HEK293 (cell line): ENCODE measurements around the gene BPNT1.

Experiments used
- KLF9 ChIP-seq: fragments of 450-650 bp; formaldehyde crosslinking; IDR thresholded peaks from 2 replicates; pipeline ENCODE4 v1.5.1; 2016; ENCODE audit warnings: missing biosample characterization, missing genetic modification characterization, low read depth
- ZBTB20 ChIP-seq: fragments of 450-650 bp; formaldehyde crosslinking; IDR thresholded peaks from 2 replicates; pipeline ENCODE4 v1.5.1; 2016; ENCODE audit warnings: missing biosample characterization, missing genetic modification characterization
- ZBTB8A ChIP-seq: fragments of 450-650 bp; formaldehyde crosslinking; IDR thresholded peaks from 2 replicates; pipeline ENCODE4 v1.5.1; 2016; ENCODE audit warnings: missing biosample characterization, missing genetic modification characterization
- ZFP3 ChIP-seq: fragments of 450-650 bp; formaldehyde crosslinking; IDR thresholded peaks from 2 replicates; pipeline ENCODE4 v1.5.1; 2016; ENCODE audit warnings: low read depth, missing biosample characterization, missing genetic modification characterization
- ZNF112 ChIP-seq: fragments of 450-650 bp; formaldehyde crosslinking; IDR thresholded peaks from 2 replicates; pipeline ENCODE4 v1.5.0; 2017; ENCODE audit warnings: missing biosample characterization, missing genetic modification characterization
- ZNF223 ChIP-seq: fragments of 450-650 bp; formaldehyde crosslinking; IDR thresholded peaks from 2 replicates; pipeline ENCODE4 v1.5.1; 2016; ENCODE audit warnings: missing biosample characterization, missing genetic modification characterization
- ZNF302 ChIP-seq: fragments of 450-650 bp; formaldehyde crosslinking; IDR thresholded peaks from 2 replicates; pipeline ENCODE4 v1.5.1; 2016; ENCODE audit warnings: missing biosample characterization, missing genetic modification characterization, low read depth
- ZNF391 ChIP-seq: fragments of 450-650 bp; formaldehyde crosslinking; IDR thresholded peaks from 2 replicates; pipeline ENCODE4 v1.5.1; 2016; ENCODE audit warnings: low read depth, missing biosample characterization, missing genetic modification characterization, borderline replicate concordance
- ZNF394 ChIP-seq: fragments of 450-650 bp; formaldehyde crosslinking; IDR thresholded peaks from 2 replicates; pipeline ENCODE4 v1.5.1; 2016; ENCODE audit warnings: missing biosample characterization, missing genetic modification characterization, mild to moderate bottlenecking, moderate library complexity, borderline replicate concordance
- ZNF473 ChIP-seq: fragments of 450-650 bp; formaldehyde crosslinking; IDR thresholded peaks from 2 replicates; pipeline ENCODE4 v1.5.1; 2017; ENCODE audit warnings: missing biosample characterization, missing genetic modification characterization
- ZNF521 ChIP-seq: fragments of 450-650 bp; formaldehyde crosslinking; IDR thresholded peaks from 2 replicates; pipeline ENCODE4 v1.5.1; 2017; ENCODE audit warnings: missing biosample characterization, mild to moderate bottlenecking, missing genetic modification characterization
- ZNF544 ChIP-seq: fragments of 450-650 bp; formaldehyde crosslinking; IDR thresholded peaks from 2 replicates; pipeline ENCODE4 v1.5.0; 2017; ENCODE audit warnings: missing biosample characterization, missing genetic modification characterization
- ZNF558 ChIP-seq: fragments of 450-650 bp; formaldehyde crosslinking; IDR thresholded peaks from 2 replicates; pipeline ENCODE4 v1.5.1; 2016; ENCODE audit warnings: missing biosample characterization, missing genetic modification characterization
- ZNF677 ChIP-seq: fragments of 450-650 bp; IDR thresholded peaks from 2 replicates; pipeline ENCODE4 v1.5.0; 2018; ENCODE audit warnings: missing biosample characterization, mild to moderate bottlenecking, missing genetic modification characterization, moderate library complexity
- ZNF707 ChIP-seq: fragments of 450-650 bp; formaldehyde crosslinking; IDR thresholded peaks from 2 replicates; pipeline ENCODE4 v1.5.1; 2016; ENCODE audit warnings: missing biosample characterization, missing genetic modification characterization
- ZNF76 ChIP-seq: fragments of 450-650 bp; formaldehyde crosslinking; IDR thresholded peaks from 2 replicates; pipeline ENCODE4; 2016; ENCODE audit warnings: low read depth, missing biosample characterization, missing genetic modification characterization, borderline replicate concordance
- ZNF837 ChIP-seq: fragments of 450-650 bp; formaldehyde crosslinking; IDR thresholded peaks from 2 replicates; pipeline ENCODE4 v1.5.1; 2016; ENCODE audit warnings: missing biosample characterization, missing genetic modification characterization
- TF ChIP-seq, protein P1 (sequence below): fragments of 450-650 bp; formaldehyde crosslinking; IDR thresholded peaks from 2 replicates; pipeline ENCODE4 v1.5.1; 2016; ENCODE audit warnings: missing biosample characterization, missing genetic modification characterization
- TF ChIP-seq, protein P2 (sequence below): fragments of 450-650 bp; formaldehyde crosslinking; IDR thresholded peaks from 2 replicates; pipeline ENCODE4 v1.5.1; 2017; ENCODE audit warnings: missing biosample characterization, missing genetic modification characterization
- TF ChIP-seq, protein P3 (sequence below): sonication (generic); formaldehyde crosslinking; IDR thresholded peaks from 2 replicates; pipeline ENCODE4 v1.8.1; 2022; ENCODE audit warnings: mild to moderate bottlenecking, moderate library complexity, missing genetic modification reagents
- TF ChIP-seq, protein P4 (sequence below): fragments of 450-650 bp; formaldehyde crosslinking; IDR thresholded peaks from 2 replicates; pipeline ENCODE4 v1.5.1; 2017; ENCODE audit warnings: missing biosample characterization, missing genetic modification characterization
- TF ChIP-seq, protein P5 (sequence below): fragments of 450-650 bp; formaldehyde crosslinking; IDR thresholded peaks from 2 replicates; pipeline ENCODE4 v1.5.1; 2016; ENCODE audit warnings: missing biosample characterization, missing genetic modification characterization
- TF ChIP-seq, protein P6 (sequence below): fragments of 450-650 bp; formaldehyde crosslinking; IDR thresholded peaks from 2 replicates; pipeline ENCODE4 v1.5.1; 2016; ENCODE audit warnings: missing biosample characterization, missing genetic modification characterization
- TF ChIP-seq, protein P7 (sequence below): fragments of 450-650 bp; formaldehyde crosslinking; IDR thresholded peaks from 2 replicates; pipeline ENCODE4 v1.5.1; 2016; ENCODE audit warnings: missing biosample characterization, missing genetic modification characterization

The BPNT1 gene

DNA sequence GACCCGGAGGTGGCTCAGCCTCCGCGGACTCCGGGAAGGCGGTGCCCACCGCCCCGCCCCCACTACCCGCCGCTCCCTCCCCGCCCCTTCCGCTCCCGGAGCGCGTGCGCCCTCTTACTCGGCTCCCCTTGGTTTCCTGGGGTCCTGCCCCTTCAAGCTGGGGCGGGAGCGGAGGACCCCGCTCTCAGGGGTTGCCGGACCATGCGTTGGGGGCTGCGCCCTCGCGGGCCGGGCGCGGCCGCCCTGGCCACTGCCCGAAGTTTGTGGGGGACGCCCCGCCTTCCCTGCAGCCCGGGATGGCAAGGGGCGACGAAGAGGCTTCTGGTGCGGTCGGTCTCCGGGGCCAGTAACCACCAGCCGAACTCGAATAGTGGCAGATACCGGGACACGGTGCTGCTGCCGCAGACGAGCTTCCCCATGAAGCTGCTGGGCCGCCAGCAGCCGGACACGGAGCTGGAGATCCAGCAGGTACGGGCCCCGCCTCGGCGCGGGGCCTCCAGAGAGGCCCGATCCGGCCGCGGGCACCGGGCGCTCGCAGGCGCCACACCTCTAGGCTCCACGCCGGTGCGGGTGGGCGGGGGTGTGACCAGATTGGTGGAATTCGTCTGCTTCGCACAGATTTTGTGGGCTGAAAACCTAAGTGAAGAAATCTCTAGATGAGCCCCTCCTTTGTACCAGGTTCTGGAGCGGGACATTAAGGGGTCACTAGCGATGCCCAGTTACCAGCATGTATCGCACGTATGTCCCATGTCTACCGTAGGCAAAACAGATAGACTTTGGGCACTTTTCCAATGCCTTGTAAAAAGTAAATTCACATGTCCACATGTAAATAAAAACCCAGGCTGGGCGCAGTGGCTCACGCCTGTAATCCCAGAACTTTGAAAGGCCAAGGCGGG, 4.7 kb upstream of the BPNT1 start, which contains the start of gene IARS2 (continued):
- TF ChIP-seq, protein P1, sequence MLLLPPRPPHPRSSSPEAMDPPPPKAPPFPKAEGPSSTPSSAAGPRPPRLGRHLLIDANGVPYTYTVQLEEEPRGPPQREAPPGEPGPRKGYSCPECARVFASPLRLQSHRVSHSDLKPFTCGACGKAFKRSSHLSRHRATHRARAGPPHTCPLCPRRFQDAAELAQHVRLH (tag by site-specific recombination), result 0 out of 2 replicates have a peak, but pooled peaks have one; percentile 38
- peak; percentile 80 for TF ChIP-seq KLF9
- no peak for TF ChIP-seq ZFP3 (tag by site-specific recombination)
- TF ChIP-seq, protein P2, sequence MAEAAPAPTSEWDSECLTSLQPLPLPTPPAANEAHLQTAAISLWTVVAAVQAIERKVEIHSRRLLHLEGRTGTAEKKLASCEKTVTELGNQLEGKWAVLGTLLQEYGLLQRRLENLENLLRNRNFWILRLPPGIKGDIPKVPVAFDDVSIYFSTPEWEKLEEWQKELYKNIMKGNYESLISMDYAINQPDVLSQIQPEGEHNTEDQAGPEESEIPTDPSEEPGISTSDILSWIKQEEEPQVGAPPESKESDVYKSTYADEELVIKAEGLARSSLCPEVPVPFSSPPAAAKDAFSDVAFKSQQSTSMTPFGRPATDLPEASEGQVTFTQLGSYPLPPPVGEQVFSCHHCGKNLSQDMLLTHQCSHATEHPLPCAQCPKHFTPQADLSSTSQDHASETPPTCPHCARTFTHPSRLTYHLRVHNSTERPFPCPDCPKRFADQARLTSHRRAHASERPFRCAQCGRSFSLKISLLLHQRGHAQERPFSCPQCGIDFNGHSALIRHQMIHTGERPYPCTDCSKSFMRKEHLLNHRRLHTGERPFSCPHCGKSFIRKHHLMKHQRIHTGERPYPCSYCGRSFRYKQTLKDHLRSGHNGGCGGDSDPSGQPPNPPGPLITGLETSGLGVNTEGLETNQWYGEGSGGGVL (tag by site-specific recombination), result peak; percentile 58
- no peak for TF ChIP-seq ZNF677 (tag by site-specific recombination)
- peak; percentile 97 for TF ChIP-seq ZBTB8A (tag by site-specific recombination)
- TF ChIP-seq, protein P3, sequence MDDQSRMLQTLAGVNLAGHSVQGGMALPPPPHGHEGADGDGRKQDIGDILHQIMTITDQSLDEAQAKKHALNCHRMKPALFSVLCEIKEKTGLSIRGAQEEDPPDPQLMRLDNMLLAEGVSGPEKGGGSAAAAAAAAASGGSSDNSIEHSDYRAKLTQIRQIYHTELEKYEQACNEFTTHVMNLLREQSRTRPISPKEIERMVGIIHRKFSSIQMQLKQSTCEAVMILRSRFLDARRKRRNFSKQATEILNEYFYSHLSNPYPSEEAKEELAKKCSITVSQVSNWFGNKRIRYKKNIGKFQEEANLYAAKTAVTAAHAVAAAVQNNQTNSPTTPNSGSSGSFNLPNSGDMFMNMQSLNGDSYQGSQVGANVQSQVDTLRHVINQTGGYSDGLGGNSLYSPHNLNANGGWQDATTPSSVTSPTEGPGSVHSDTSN, result 0 out of 2 replicates have a peak, but pooled peaks have one; percentile 24
- no peak for TF ChIP-seq ZNF473 (tag by site-specific recombination)
- no peak for TF ChIP-seq ZNF302 (tag by site-specific recombination)
- TF ChIP-seq ZNF76 (tag by site-specific recombination), result peak; percentile 73
- TF ChIP-seq ZNF112 (tag by site-specific recombination), result no peak
- no peak for TF ChIP-seq ZNF223
- no peak; the same call in 1 of the 2 replicates for TF ChIP-seq ZNF391 (tag by site-specific recombination)
- TF ChIP-seq, protein P4, sequence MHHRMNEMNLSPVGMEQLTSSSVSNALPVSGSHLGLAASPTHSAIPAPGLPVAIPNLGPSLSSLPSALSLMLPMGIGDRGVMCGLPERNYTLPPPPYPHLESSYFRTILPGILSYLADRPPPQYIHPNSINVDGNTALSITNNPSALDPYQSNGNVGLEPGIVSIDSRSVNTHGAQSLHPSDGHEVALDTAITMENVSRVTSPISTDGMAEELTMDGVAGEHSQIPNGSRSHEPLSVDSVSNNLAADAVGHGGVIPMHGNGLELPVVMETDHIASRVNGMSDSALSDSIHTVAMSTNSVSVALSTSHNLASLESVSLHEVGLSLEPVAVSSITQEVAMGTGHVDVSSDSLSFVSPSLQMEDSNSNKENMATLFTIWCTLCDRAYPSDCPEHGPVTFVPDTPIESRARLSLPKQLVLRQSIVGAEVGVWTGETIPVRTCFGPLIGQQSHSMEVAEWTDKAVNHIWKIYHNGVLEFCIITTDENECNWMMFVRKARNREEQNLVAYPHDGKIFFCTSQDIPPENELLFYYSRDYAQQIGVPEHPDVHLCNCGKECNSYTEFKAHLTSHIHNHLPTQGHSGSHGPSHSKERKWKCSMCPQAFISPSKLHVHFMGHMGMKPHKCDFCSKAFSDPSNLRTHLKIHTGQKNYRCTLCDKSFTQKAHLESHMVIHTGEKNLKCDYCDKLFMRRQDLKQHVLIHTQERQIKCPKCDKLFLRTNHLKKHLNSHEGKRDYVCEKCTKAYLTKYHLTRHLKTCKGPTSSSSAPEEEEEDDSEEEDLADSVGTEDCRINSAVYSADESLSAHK (tag by site-specific recombination), result no peak
- TF ChIP-seq ZNF558 (tag by site-specific recombination), result no peak
- no peak for TF ChIP-seq ZNF837 (tag by site-specific recombination)
- TF ChIP-seq, protein P5, sequence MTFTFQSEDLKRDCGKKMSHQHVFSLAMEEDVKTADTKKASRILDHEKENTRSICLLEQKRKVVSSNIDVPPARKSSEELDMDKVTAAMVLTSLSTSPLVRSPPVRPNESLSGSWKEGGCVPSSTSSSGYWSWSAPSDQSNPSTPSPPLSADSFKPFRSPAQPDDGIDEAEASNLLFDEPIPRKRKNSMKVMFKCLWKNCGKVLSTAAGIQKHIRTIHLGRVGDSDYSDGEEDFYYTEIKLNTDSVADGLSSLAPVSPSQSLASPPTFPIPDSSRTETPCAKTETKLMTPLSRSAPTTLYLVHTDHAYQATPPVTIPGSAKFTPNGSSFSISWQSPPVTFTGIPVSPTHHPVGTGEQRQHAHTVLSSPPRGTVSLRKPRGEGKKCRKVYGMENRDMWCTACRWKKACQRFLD (tag by site-specific recombination), result no peak
- TF ChIP-seq, protein P6, sequence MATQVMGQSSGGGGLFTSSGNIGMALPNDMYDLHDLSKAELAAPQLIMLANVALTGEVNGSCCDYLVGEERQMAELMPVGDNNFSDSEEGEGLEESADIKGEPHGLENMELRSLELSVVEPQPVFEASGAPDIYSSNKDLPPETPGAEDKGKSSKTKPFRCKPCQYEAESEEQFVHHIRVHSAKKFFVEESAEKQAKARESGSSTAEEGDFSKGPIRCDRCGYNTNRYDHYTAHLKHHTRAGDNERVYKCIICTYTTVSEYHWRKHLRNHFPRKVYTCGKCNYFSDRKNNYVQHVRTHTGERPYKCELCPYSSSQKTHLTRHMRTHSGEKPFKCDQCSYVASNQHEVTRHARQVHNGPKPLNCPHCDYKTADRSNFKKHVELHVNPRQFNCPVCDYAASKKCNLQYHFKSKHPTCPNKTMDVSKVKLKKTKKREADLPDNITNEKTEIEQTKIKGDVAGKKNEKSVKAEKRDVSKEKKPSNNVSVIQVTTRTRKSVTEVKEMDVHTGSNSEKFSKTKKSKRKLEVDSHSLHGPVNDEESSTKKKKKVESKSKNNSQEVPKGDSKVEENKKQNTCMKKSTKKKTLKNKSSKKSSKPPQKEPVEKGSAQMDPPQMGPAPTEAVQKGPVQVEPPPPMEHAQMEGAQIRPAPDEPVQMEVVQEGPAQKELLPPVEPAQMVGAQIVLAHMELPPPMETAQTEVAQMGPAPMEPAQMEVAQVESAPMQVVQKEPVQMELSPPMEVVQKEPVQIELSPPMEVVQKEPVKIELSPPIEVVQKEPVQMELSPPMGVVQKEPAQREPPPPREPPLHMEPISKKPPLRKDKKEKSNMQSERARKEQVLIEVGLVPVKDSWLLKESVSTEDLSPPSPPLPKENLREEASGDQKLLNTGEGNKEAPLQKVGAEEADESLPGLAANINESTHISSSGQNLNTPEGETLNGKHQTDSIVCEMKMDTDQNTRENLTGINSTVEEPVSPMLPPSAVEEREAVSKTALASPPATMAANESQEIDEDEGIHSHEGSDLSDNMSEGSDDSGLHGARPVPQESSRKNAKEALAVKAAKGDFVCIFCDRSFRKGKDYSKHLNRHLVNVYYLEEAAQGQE (tag by site-specific recombination), result 0 out of 2 replicates have a peak, but pooled peaks have one; percentile 15
- TF ChIP-seq ZNF521 (tag by site-specific recombination), result no peak
- TF ChIP-seq ZNF707 (tag by site-specific recombination), result no peak
- TF ChIP-seq ZNF394, result 0 out of 2 replicates have a peak, but pooled peaks have one; percentile 15
- TF ChIP-seq, protein P7, sequence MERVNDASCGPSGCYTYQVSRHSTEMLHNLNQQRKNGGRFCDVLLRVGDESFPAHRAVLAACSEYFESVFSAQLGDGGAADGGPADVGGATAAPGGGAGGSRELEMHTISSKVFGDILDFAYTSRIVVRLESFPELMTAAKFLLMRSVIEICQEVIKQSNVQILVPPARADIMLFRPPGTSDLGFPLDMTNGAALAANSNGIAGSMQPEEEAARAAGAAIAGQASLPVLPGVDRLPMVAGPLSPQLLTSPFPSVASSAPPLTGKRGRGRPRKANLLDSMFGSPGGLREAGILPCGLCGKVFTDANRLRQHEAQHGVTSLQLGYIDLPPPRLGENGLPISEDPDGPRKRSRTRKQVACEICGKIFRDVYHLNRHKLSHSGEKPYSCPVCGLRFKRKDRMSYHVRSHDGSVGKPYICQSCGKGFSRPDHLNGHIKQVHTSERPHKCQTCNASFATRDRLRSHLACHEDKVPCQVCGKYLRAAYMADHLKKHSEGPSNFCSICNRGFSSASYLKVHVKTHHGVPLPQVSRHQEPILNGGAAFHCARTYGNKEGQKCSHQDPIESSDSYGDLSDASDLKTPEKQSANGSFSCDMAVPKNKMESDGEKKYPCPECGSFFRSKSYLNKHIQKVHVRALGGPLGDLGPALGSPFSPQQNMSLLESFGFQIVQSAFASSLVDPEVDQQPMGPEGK (tag by site-specific recombination), result peak; percentile 87
- TF ChIP-seq ZNF544 (tag by site-specific recombination), result no peak
- TF ChIP-seq ZBTB20 (tag by site-specific recombination), result peak; percentile 83
